KMS-11 (cell line): ENCODE data around the gene FSTL1.

Experiments
- H2AFZ ChIP-seq: fragments of 200-600 bp; sonication (generic); 2 replicates; pipeline ENCODE4 v1.6.1; 2016; ENCODE audit warnings: antibody characterized with exemption, mixed run types, low read depth
- H3K27ac ChIP-seq: fragments of 200-600 bp; sonication (generic); 2 replicates; pipeline ENCODE4 v1.6.1; 2016; ENCODE audit warnings: mild to moderate bottlenecking, mixed run types
- H3K27me3 ChIP-seq: fragments of 200-600 bp; sonication (generic); 2 replicates; pipeline ENCODE4 v1.6.1; 2017; ENCODE audit warnings: mild to moderate bottlenecking, low read depth, mixed run types, moderate library complexity; ENCODE audit not compliant: insufficient read depth
- H3K36me3 ChIP-seq: fragments of 200-600 bp; sonication (generic); 2 replicates; pipeline ENCODE4 v1.6.1; 2017; ENCODE audit warnings: mild to moderate bottlenecking, mixed run types; ENCODE audit not compliant: insufficient read depth
- H3K4me1 ChIP-seq: fragments of 200-600 bp; sonication (generic); 2 replicates; pipeline ENCODE4 v1.6.1; 2016; ENCODE audit warnings: mild to moderate bottlenecking, low read depth, mixed run types; ENCODE audit not compliant: poor library complexity, severe bottlenecking
- H3K4me2 ChIP-seq: fragments of 200-600 bp; sonication (generic); 2 replicates; pipeline ENCODE4 v1.7.0; 2016; ENCODE audit warnings: mild to moderate bottlenecking, mixed run types
- H3K4me3 ChIP-seq: fragments of 200-600 bp; sonication (generic); IDR thresholded peaks from 2 replicates; pipeline ENCODE4 v1.6.1; 2017; ENCODE audit warnings: low read depth, low read length, mixed read lengths; ENCODE audit not compliant: insufficient read depth
- H3K79me2 ChIP-seq: fragments of 200-600 bp; sonication (generic); 2 replicates; pipeline ENCODE4 v1.6.1; 2016; ENCODE audit warnings: low read depth, mixed run types; ENCODE audit not compliant: insufficient read depth
- H3K9ac ChIP-seq: fragments of 200-600 bp; sonication (generic); 2 replicates; pipeline ENCODE4 v1.6.1; 2016; ENCODE audit warnings: mild to moderate bottlenecking, mixed run types
- H4K20me1 ChIP-seq: fragments of 200-600 bp; sonication (generic); 2 replicates; pipeline ENCODE4 v1.6.1; 2016; ENCODE audit warnings: mild to moderate bottlenecking, mixed run types; ENCODE audit not compliant: insufficient read depth
- CTCF ChIP-seq: fragments of 200-600 bp; sonication (generic); conservative IDR thresholded peaks from 2 replicates; pipeline ENCODE4 v1.6.1; 2017; ENCODE audit warnings: low read depth, mild to moderate bottlenecking, antibody characterized with exemption, low read length, moderate library complexity, mixed read lengths

FSTL1 gene

GRCh38 chr3:120402257-120402656 lies 48.5 kb downstream of the FSTL1 start:
- H3K36me3 ChIP-seq: no peaks in the 10 kb centered on the region
- no peaks in the 10 kb centered on the region for H3K4me1 ChIP-seq
- H4K20me1 ChIP-seq: no peaks in the 10 kb centered on the region
- no peak overlapping the region for H3K27ac ChIP-seq
- no peaks in the 10 kb centered on the region for H3K27me3 ChIP-seq
- no peak overlapping the region for H3K9ac ChIP-seq
- no peak overlapping the region for H3K4me3 ChIP-seq
- no peaks in the 10 kb centered on the region for H3K79me2 ChIP-seq
- TF ChIP-seq CTCF: no peak
- no peak overlapping the region for H3K4me2 ChIP-seq
- no peak overlapping the region for H2AFZ ChIP-seq

GRCh38 chr3:120399372-120399771 lies 51.4 kb downstream of the FSTL1 start:
- no peak overlapping the region for H2AFZ ChIP-seq
- no peak overlapping the region for H3K9ac ChIP-seq
- no peaks in the 10 kb centered on the region for H3K27me3 ChIP-seq
- H3K4me3 ChIP-seq: no peak overlapping the region
- TF ChIP-seq CTCF: no peak
- no peaks in the 10 kb centered on the region for H3K79me2 ChIP-seq
- H3K36me3 ChIP-seq: no peaks in the 10 kb centered on the region
- H3K27ac ChIP-seq: no peak overlapping the region
- H3K4me2 ChIP-seq: no peak overlapping the region
- no peaks in the 10 kb centered on the region for H4K20me1 ChIP-seq
- no peaks in the 10 kb centered on the region for H3K4me1 ChIP-seq

- Histone ChIP-seq H3K27ac (no peak overlapping the region), H3K4me2 (no peak overlapping the region), H4K20me1 (no peaks in the 10 kb centered on the region), H3K9ac (no peak overlapping the region), H3K4me1 (no peaks in the 10 kb centered on the region), H2AFZ (no peak overlapping the region), H3K79me2 (no peaks in the 10 kb centered on the region), H3K4me3 (no peak overlapping the region), H3K27me3 (no peaks in the 10 kb centered on the region), H3K36me3 (no peaks in the 10 kb centered on the region)
- TF ChIP-seq CTCF: no peak
Measured at GRCh38 chr3:120396469-120396868, 54.3 kb downstream of the FSTL1 start.

- H3K4me2 ChIP-seq: no peak overlapping the region
- H3K4me3 ChIP-seq: no peak overlapping the region
- no peaks in the 10 kb centered on the region for H3K79me2 ChIP-seq
- no peak overlapping the region for H3K9ac ChIP-seq
- no peaks in the 10 kb centered on the region for H3K27me3 ChIP-seq
- no peaks in the 10 kb centered on the region for H4K20me1 ChIP-seq
- no peak for TF ChIP-seq CTCF
- no peaks in the 10 kb centered on the region for H3K4me1 ChIP-seq
- H2AFZ ChIP-seq: no peak overlapping the region
- no peaks in the 10 kb centered on the region for H3K36me3 ChIP-seq
- H3K27ac ChIP-seq: no peak overlapping the region
Measured at GRCh38 chr3:120394347-120394746, 56.4 kb downstream of the FSTL1 start.

GRCh38 chr3:120393761-120394160 lies 57.0 kb downstream of the FSTL1 start:
- H3K27ac ChIP-seq: no peak overlapping the region
- no peak overlapping the region for H3K9ac ChIP-seq
- H3K36me3 ChIP-seq: no peaks in the 10 kb centered on the region
- no peaks in the 10 kb centered on the region for H3K4me1 ChIP-seq
- no peaks in the 10 kb centered on the region for H3K27me3 ChIP-seq
- H4K20me1 ChIP-seq: no peaks in the 10 kb centered on the region
- H2AFZ ChIP-seq: no peak overlapping the region
- H3K4me2 ChIP-seq: no peak overlapping the region
- no peak for TF ChIP-seq CTCF
- H3K4me3 ChIP-seq: no peak overlapping the region
- no peaks in the 10 kb centered on the region for H3K79me2 ChIP-seq
